H9 (cell line): ENCODE measurements around the gene SLC31A2. TPM values are rescaled to one million over a fixed set of nuclear protein-coding genes. Genes with fewer than 3 reads are reported as not detected.

Source experiments
- DNase-seq: peaks from one replicate; pipeline ENCODE4 v3.0.0-alpha.2; 2017
- H2AFZ ChIP-seq: one replicate; pipeline ENCODE4 v1.6.1; 2013; ENCODE audit warnings: mild to moderate bottlenecking, low read length, control low read depth, moderate library complexity
- H2AK5ac ChIP-seq: 2 replicates; pipeline ENCODE4 v1.6.1; 2013; ENCODE audit warnings: low read length, control low read depth, mixed read lengths; ENCODE audit not compliant: insufficient read length
- H2BK120ac ChIP-seq: one replicate; pipeline ENCODE4 v1.6.1; 2013; ENCODE audit warnings: low read depth, mild to moderate bottlenecking, low read length, control low read depth, inconsistent platforms; ENCODE audit not compliant: poor library complexity, severe bottlenecking
- H2BK12ac ChIP-seq: 2 replicates; pipeline ENCODE4 v1.6.1; 2013; ENCODE audit warnings: low read length, control low read depth, mixed read lengths, low read depth; ENCODE audit not compliant: insufficient read length
- H2BK15ac ChIP-seq: 2 replicates; pipeline ENCODE4 v1.6.1; 2013; ENCODE audit warnings: low read depth, low read length, control low read depth
- H2BK20ac ChIP-seq: one replicate; pipeline ENCODE4 v1.6.1; 2013; ENCODE audit warnings: low read depth, mild to moderate bottlenecking, low read length, control low read depth, inconsistent platforms; ENCODE audit not compliant: poor library complexity, severe bottlenecking
- H2BK5ac ChIP-seq: 2 replicates; pipeline ENCODE4 v1.6.1; 2013; ENCODE audit warnings: low read length, control low read depth, mixed read lengths; ENCODE audit not compliant: insufficient read length
- H3K14ac ChIP-seq: 2 replicates; pipeline ENCODE4 v1.6.1; 2013; ENCODE audit warnings: low read length, control low read depth; ENCODE audit not compliant: insufficient read depth
- H3K18ac ChIP-seq: 2 replicates; pipeline ENCODE4 v1.6.1; 2013; ENCODE audit warnings: low read depth, mild to moderate bottlenecking, mixed read lengths, low read length, control low read depth; ENCODE audit not compliant: insufficient read length
- H3K23ac ChIP-seq: 2 replicates; pipeline ENCODE4 v1.6.1; 2013; ENCODE audit warnings: low read length, control low read depth, mixed read lengths, low read depth; ENCODE audit not compliant: insufficient read length
- H3K23me2 ChIP-seq: 2 replicates; pipeline ENCODE4 v1.6.1; 2013; ENCODE audit warnings: low read depth, mild to moderate bottlenecking, mixed read lengths, low read length, control low read depth; ENCODE audit not compliant: insufficient read length, poor library complexity, severe bottlenecking
- H3K27ac ChIP-seq: 2 replicates; pipeline ENCODE4 v1.5.1; 2013; ENCODE audit warnings: low read length, control low read depth, mixed read lengths, low read depth; ENCODE audit not compliant: insufficient read length
- H3K27me3 ChIP-seq: 2 replicates; pipeline ENCODE4 v1.6.1; 2013; ENCODE audit warnings: low read length, control low read depth, inconsistent platforms; ENCODE audit not compliant: insufficient read depth
- H3K4ac ChIP-seq: 2 replicates; pipeline ENCODE4 v1.6.1; 2013; ENCODE audit warnings: low read depth, mild to moderate bottlenecking, control low read depth, inconsistent platforms, low read length, moderate library complexity
- H3K4me1 ChIP-seq: 2 replicates; pipeline ENCODE4 v1.6.1; 2013; ENCODE audit warnings: low read length, control low read depth, inconsistent platforms; ENCODE audit not compliant: insufficient read depth
- H3K4me2 ChIP-seq: 2 replicates; pipeline ENCODE4 v1.6.1; 2013; ENCODE audit warnings: low read length, control low read depth, mixed read lengths; ENCODE audit not compliant: insufficient read length, insufficient read depth
- H3K56ac ChIP-seq: 2 replicates; pipeline ENCODE4 v1.6.1; 2013; ENCODE audit warnings: low read depth, mild to moderate bottlenecking, mixed read lengths, low read length, control low read depth; ENCODE audit not compliant: insufficient read length
- H3K79me1 ChIP-seq: 2 replicates; pipeline ENCODE4 v1.6.1; 2013; ENCODE audit warnings: low read depth, mild to moderate bottlenecking, moderate library complexity, low read length, control low read depth, inconsistent platforms; ENCODE audit not compliant: insufficient read depth, poor library complexity, severe bottlenecking
- H3K79me2 ChIP-seq: 2 replicates; pipeline ENCODE4 v1.6.1; 2013; ENCODE audit warnings: low read length, control low read depth, inconsistent platforms; ENCODE audit not compliant: insufficient read depth
- H3K9ac ChIP-seq: 2 replicates; pipeline ENCODE4 v1.6.1; 2013; ENCODE audit warnings: low read length, control low read depth, mixed read lengths; ENCODE audit not compliant: insufficient read length; ENCODE audit errors: extremely low read depth
- H3K9me3 ChIP-seq: one replicate; pipeline ENCODE4 v1.6.1; 2013; ENCODE audit warnings: low read depth, low read length, inconsistent platforms; ENCODE audit not compliant: control insufficient read depth
- H3T11ph ChIP-seq: one replicate; pipeline ENCODE4 v1.6.1; 2013; ENCODE audit warnings: mild to moderate bottlenecking, low read length, control low read depth, inconsistent platforms
- H4K20me1 ChIP-seq: one replicate; pipeline ENCODE4 v1.6.1; 2013; ENCODE audit not compliant: control insufficient read depth, insufficient read length, insufficient read depth
- H4K5ac ChIP-seq: 2 replicates; pipeline ENCODE4 v1.6.1; 2013; ENCODE audit warnings: low read depth, mild to moderate bottlenecking, mixed read lengths, low read length, control low read depth; ENCODE audit not compliant: insufficient read length
- H4K8ac ChIP-seq: replicated peaks from 2 replicates; pipeline ENCODE4 v1.6.1; 2013; ENCODE audit warnings: low read length, control low read depth, mixed read lengths, low read depth; ENCODE audit not compliant: insufficient read length
- H4K91ac ChIP-seq: 2 replicates; pipeline ENCODE4 v1.6.1; 2013; ENCODE audit warnings: low read depth, mild to moderate bottlenecking, moderate library complexity, mixed read lengths, low read length, control low read depth; ENCODE audit not compliant: insufficient read length
- H3K27ac Mint-ChIP-seq, 3 experiments: 2 replicates in 2 of 3; 3 replicates in 1 of 3; pipeline ENCODE4 v1.8.0; 2020 to 2021; ENCODE audit warnings: mixed read lengths in 3 of 3, mild to moderate bottlenecking in 1 of 3, moderate library complexity in 1 of 3
- H3K27me3 Mint-ChIP-seq: 2 replicates; pipeline ENCODE4 v1.8.0; 2021; ENCODE audit warnings: low read depth, mild to moderate bottlenecking, moderate library complexity, mixed read lengths
- H3K36me3 Mint-ChIP-seq, 3 experiments: 2 replicates in 2 of 3; 3 replicates in 1 of 3; pipeline ENCODE4 v1.8.0; 2020 to 2021; ENCODE audit warnings: low read depth in 3 of 3, mixed read lengths in 3 of 3; ENCODE audit not compliant: insufficient read depth in 1 of 3
- H3K4me1 Mint-ChIP-seq, 2 experiments: 2 replicates each; pipeline ENCODE4 v1.8.0; 2020; ENCODE audit warnings: mixed read lengths in 2 of 2
- H3K4me3 Mint-ChIP-seq, 2 experiments: 2 replicates in 1 of 2; 3 replicates in 1 of 2; pipeline ENCODE4 v1.8.0; 2020 to 2021; ENCODE audit warnings: mild to moderate bottlenecking in 2 of 2, mixed read lengths in 2 of 2, moderate library complexity in 1 of 2
- H3K9me3 Mint-ChIP-seq, 2 experiments: 2 replicates in 1 of 2; 3 replicates in 1 of 2; pipeline ENCODE4 v1.8.0; 2020; ENCODE audit warnings: mild to moderate bottlenecking in 2 of 2, mixed read lengths in 2 of 2, moderate library complexity in 1 of 2
- WGBS: extraction: QIAGEN DNeasy Blood & Tissue Kit; methylation state at CpG from one replicate; pipeline ENCODE4 v1.1.7; 2013; ENCODE audit warnings: missing lambda C conversion rate, low lambda C conversion rate, mixed read lengths; ENCODE audit not compliant: insufficient read length; ENCODE audit errors: extremely low coverage; 5-methylcytosine and 5-hydroxymethylcytosine counted together
- total RNA-seq: library from RNA; stranded (reverse); gene quantifications from 2 replicates; pipeline ENCODE4 v1.2.1, GENCODE V29; 2021
- TF ChIP-seq, protein P1 (sequence below): fragments of 200-600 bp; sonication (generic); conservative IDR thresholded peaks from 3 replicates; pipeline ENCODE4 v1.8.0; 2021; ENCODE audit warnings: antibody characterized with exemption, mild to moderate bottlenecking

Gene SLC31A2
- total RNA-seq, 1 experiment from 2014 or later, result 1.0 TPM

GRCh38 chr9:113183956-113184488 lies 33.2 kb downstream of the SLC31A2 start:
- Histone ChIP-seq H4K8ac (no peak overlapping the region), H2BK12ac (no peak overlapping the region)

More at GRCh38 chr9:113183956-113184488, 33.2 kb downstream of the SLC31A2 start:
- Histone ChIP-seq H3K4me1 (no peaks in the 10 kb centered on the region), H3K56ac (no peak overlapping the region), H2AFZ (no peak overlapping the region), H3K18ac (no peak overlapping the region), H2BK120ac (no peak overlapping the region), H2AK5ac (no peak overlapping the region), H2BK15ac (no peak overlapping the region), H4K5ac (no peak overlapping the region), H2BK5ac (no peak overlapping the region), H3K9ac (no peak overlapping the region), H4K20me1 (no peaks in the 10 kb centered on the region), H3K14ac (no peak overlapping the region), H3K4ac (no peak overlapping the region), H4K91ac (no peak overlapping the region), H3K79me1 (no peaks in the 10 kb centered on the region), H2BK20ac (no peak overlapping the region), H3K9me3 (no peaks in the 10 kb centered on the region), H3K27me3 (no peaks in the 10 kb centered on the region), H3K23me2 (no peaks in the 10 kb centered on the region), H3K27ac (no peak overlapping the region), H3K23ac (no peak overlapping the region), H3K4me2 (no peak overlapping the region), H3K79me2 (no peaks in the 10 kb centered on the region), H3T11ph (no peak overlapping the region)
- TF ChIP-seq, protein P1, sequence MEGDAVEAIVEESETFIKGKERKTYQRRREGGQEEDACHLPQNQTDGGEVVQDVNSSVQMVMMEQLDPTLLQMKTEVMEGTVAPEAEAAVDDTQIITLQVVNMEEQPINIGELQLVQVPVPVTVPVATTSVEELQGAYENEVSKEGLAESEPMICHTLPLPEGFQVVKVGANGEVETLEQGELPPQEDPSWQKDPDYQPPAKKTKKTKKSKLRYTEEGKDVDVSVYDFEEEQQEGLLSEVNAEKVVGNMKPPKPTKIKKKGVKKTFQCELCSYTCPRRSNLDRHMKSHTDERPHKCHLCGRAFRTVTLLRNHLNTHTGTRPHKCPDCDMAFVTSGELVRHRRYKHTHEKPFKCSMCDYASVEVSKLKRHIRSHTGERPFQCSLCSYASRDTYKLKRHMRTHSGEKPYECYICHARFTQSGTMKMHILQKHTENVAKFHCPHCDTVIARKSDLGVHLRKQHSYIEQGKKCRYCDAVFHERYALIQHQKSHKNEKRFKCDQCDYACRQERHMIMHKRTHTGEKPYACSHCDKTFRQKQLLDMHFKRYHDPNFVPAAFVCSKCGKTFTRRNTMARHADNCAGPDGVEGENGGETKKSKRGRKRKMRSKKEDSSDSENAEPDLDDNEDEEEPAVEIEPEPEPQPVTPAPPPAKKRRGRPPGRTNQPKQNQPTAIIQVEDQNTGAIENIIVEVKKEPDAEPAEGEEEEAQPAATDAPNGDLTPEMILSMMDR, result no peak
- Mint-ChIP-seq H3K27ac (no peak overlapping the region), H3K36me3 (peaks cover 9 to 63% (median 41%) of the 10 kb centered on the region in 3 experiments; a peak in 6 of 7 replicates), H3K4me1 (no peaks in the 10 kb centered on the region), H3K9me3 (no peaks in the 10 kb centered on the region), H3K27me3 (no peaks in the 10 kb centered on the region), H3K4me3 (no peak overlapping the region)
- WGBS, result no CpG with 5 or more reads among the region's 2 CpGs
- DNase-seq, result no peak
